Measurements from ENCODE around the gene NPRL2.

The NPRL2 gene

DNA sequence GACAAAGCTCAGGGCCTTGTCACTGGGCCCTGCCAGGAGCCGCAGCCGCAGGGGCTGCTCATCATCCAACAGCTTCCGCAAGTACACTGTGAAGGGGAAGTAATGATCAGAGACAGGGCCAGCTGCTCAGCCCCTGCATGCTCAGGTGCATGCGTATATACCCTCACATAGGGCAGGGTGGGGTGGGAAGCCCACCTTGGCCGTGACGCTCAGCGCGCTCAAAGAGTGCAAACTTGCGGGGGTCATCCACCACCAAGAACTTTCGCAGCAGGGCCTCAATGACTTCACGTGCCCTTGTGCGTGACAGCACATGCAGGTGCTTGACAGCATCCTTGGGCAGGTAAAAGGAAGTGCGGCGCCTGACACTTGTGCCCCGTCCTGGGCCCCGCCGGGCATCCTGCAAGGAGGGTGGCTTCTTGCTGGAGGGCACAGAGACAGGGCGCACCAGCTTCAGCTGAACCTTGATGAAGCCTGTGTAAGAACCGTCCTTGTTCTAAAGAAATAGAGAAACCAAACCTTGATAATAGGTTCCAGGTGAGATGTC lies 19.1 kb downstream of the NPRL2 start:
- TF ChIP-seq SIN3A (IDR thresholded peaks at IDR 0.05; ENCODE audit: borderline replicate concordance, insufficient read depth, low read length), result no peak

DNA sequence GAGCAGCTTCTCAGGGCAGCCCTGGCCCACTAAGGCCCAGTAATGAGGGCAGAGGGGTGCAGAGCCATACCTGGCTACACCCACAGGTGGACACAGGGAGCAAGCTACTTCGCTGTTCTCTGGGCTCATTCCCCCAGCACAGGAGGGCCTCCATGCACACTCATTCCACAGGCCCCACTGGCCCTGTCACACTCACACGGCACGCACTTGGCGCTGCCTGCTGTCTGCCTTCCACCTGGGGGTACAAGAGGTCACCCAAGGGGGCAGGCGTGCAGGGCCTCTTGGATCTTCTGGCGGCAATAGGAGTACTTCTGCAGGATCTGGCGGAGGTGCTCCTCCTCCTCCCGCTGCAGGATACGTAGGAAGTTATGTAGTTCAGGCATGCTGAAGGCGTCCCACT lies 20.2 kb downstream of the NPRL2 start:
- TF ChIP-seq POLR2AphosphoS5 (IDR thresholded peaks at IDR 0.05; ENCODE audit: low read depth, low read length), result no peak
- TF ChIP-seq SIN3A (IDR thresholded peaks at IDR 0.05; ENCODE audit: borderline replicate concordance, insufficient read depth, low read length), result no peak
- TF ChIP-seq FOXP2 (optimal IDR thresholded peaks at IDR 0.05; ENCODE audit: borderline replicate concordance, extremely low read depth, extremely low read length, insufficient read depth), result no peak
- no peak for TF ChIP-seq TAF1 (IDR thresholded peaks at IDR 0.05; ENCODE audit: borderline replicate concordance, insufficient read depth, low read length)
- TF ChIP-seq, protein P1, sequence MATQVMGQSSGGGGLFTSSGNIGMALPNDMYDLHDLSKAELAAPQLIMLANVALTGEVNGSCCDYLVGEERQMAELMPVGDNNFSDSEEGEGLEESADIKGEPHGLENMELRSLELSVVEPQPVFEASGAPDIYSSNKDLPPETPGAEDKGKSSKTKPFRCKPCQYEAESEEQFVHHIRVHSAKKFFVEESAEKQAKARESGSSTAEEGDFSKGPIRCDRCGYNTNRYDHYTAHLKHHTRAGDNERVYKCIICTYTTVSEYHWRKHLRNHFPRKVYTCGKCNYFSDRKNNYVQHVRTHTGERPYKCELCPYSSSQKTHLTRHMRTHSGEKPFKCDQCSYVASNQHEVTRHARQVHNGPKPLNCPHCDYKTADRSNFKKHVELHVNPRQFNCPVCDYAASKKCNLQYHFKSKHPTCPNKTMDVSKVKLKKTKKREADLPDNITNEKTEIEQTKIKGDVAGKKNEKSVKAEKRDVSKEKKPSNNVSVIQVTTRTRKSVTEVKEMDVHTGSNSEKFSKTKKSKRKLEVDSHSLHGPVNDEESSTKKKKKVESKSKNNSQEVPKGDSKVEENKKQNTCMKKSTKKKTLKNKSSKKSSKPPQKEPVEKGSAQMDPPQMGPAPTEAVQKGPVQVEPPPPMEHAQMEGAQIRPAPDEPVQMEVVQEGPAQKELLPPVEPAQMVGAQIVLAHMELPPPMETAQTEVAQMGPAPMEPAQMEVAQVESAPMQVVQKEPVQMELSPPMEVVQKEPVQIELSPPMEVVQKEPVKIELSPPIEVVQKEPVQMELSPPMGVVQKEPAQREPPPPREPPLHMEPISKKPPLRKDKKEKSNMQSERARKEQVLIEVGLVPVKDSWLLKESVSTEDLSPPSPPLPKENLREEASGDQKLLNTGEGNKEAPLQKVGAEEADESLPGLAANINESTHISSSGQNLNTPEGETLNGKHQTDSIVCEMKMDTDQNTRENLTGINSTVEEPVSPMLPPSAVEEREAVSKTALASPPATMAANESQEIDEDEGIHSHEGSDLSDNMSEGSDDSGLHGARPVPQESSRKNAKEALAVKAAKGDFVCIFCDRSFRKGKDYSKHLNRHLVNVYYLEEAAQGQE (IDR thresholded peaks at IDR 0.05; ENCODE audit: insufficient read depth in 1 of 2, low read depth in 2 of 2, low read length in 2 of 2), result no peak

DNA sequence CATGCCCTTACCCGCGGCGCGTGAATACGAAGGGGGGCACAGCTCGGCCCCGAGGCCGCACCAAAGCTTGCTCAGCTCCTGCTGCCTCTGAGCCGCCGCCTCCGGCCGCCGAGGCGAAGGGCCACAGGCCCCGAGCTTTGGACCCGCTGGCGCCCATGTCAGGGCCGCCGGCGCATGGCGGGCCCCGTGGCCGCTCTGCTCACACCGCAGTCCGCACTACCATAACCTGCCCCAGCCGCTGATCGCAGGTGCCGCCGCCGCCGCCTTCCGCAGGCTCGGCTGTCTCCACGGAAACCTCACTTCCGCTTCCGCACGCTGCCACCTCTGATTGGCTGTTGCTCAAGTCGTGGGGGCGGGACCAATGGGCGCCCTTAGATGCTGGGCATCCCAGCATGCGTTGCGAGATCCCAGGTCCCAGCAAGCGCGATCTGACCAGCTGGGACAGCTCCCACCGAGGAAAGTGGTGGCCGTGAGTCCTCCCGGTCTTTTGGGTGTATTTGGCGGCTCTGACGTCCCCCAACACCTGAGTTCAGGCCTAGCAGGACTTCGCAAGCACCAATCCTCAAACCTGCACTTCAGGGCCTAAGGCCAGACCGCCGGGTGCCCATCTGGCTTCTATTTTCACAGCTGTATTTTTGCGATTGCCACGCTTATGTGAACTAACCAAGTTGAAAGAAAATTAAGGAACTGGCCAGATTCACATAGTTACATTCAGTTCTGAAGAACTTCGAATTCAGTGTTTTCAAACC lies 22.5 kb downstream of the NPRL2 start, which contains the start of gene TUSC2:
Gene TUSC2, minus strand, starts transcription at position 281 of the 749 bp plus-strand sequence. Its CDS starts 124 bp downstream, at position 157.
- no peak for TF ChIP-seq FOXP2 (optimal IDR thresholded peaks at IDR 0.05; ENCODE audit: borderline replicate concordance, extremely low read depth, extremely low read length, insufficient read depth)
- TF ChIP-seq POLR2AphosphoS5 (IDR thresholded peaks at IDR 0.05; ENCODE audit: low read depth, low read length), result peak; percentile 79
- TF ChIP-seq TAF1 (IDR thresholded peaks at IDR 0.05; ENCODE audit: borderline replicate concordance, insufficient read depth, low read length), result peak; percentile 78; the same call in 1 of the 2 replicates
- TF ChIP-seq, protein P1 (IDR thresholded peaks at IDR 0.05; ENCODE audit: insufficient read depth in 1 of 2, low read depth in 2 of 2, low read length in 2 of 2), result peak; percentile 53 to 54; a peak in 2 of 4 replicates

DNA sequence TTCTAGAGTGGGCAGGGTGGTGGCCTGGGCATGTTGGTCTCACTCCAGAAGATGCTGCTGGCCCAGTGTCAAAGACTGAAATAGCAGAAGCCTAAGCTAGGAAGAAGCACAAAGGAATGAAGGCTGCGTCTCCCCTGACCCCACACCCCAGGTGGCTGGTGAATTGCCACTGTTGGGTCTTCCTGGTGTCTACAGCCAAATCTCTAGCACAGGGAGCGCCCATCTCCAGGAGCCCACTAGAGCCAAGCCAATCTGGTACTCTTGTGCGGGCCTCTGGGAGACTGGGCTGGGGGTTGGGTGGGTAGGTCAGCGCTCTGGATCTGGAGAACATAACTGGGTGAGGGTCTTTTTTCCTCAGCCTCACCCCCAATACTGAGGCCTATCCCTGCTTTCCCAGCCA lies 23.4 kb downstream of the NPRL2 start:
- TF ChIP-seq POLR2AphosphoS5 (IDR thresholded peaks at IDR 0.05; ENCODE audit: low read depth, low read length) (no peak), SIN3A (IDR thresholded peaks at IDR 0.05; ENCODE audit: borderline replicate concordance, insufficient read depth, low read length) (no peak), TAF1 (IDR thresholded peaks at IDR 0.05; ENCODE audit: borderline replicate concordance, insufficient read depth, low read length) (no peak), FOXP2 (optimal IDR thresholded peaks at IDR 0.05; ENCODE audit: borderline replicate concordance, extremely low read depth, extremely low read length, insufficient read depth) (no peak)
- TF ChIP-seq, protein P1 (IDR thresholded peaks at IDR 0.05; ENCODE audit: insufficient read depth in 1 of 2, low read depth in 2 of 2, low read length in 2 of 2), result no peak

DNA sequence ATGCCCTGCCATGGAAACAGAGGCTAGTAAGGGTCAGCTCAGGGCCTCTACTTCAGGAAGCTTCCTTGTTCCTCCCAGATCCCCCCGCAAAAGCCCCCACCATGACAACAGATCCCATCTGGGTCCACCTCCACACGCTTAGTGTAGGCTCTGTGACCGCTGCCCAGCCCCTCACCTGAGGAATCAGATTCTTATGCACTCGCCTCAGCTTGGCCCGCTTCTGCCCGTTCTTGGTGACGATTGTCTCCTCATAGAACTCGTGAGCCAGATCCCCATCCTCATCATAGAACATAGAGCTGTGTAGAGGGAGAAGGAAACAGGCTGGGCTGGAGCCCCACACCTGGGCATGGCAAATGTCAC lies 24.4 kb downstream of the NPRL2 start:
- no peak for TF ChIP-seq POLR2AphosphoS5 (IDR thresholded peaks at IDR 0.05; ENCODE audit: low read depth, low read length)

DNA sequence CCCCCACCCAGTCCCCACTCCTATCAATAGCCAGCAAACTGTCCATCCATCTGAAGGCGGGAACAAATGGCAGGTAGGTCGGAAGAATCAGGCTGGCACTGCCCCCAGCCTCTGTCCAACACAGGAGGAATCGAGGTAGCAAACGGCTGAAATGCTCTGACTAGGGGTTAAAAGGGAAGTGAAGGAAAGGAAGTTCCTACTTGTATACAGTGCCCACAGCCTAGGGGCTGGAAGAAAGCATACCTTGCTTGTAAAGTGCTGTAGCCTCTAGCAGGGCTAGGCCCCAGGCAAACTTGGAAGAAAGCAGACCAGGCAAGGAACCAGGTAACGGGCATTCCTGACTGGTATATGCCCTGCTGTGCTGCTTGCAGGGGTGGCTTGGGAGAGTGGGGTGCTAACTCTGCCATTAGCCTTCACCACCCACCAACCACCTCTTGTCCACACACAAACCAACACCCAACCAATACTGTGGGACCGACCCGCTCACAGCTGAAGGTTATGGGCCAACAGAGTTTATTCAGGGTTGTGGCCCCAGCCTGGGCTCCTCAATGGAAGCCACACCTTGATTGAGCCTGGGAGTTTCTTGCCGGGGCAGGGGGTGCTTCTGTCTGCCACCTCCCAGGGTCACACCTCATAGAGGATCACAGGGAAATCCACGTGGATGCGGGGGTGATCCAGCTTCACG lies 24.9 kb downstream of the NPRL2 start:
- no peak for TF ChIP-seq SIN3A (IDR thresholded peaks at IDR 0.05; ENCODE audit: borderline replicate concordance, insufficient read depth, low read length)
- TF ChIP-seq, protein P1 (IDR thresholded peaks at IDR 0.05; ENCODE audit: insufficient read depth in 1 of 2, low read depth in 2 of 2, low read length in 2 of 2), result no peak
- no peak for TF ChIP-seq FOXP2 (optimal IDR thresholded peaks at IDR 0.05; ENCODE audit: borderline replicate concordance, extremely low read depth, extremely low read length, insufficient read depth)

Data from PFSK-1 (cell line).